HG02938 (cell line): Measurements from ENCODE around the gene AFTPH.

Source experiments
- ATAC-seq: cut with Tn5 transposase; IDR thresholded peaks from one replicate; pipeline ENCODE4 v1.9.1; 2021; ENCODE audit warnings: mild to moderate bottlenecking, moderate library complexity; ENCODE audit not compliant: unreplicated experiment

Gene AFTPH

GRCh38 chr2:64629329-64629781, 105.2 kb downstream of the AFTPH start:
- no peak for ATAC-seq

- no peak for ATAC-seq
Measured at GRCh38 chr2:64629875-64630274, 105.7 kb downstream of the AFTPH start.

GRCh38 chr2:64630752-64631151, 106.6 kb downstream of the AFTPH start:
- ATAC-seq: no peak

GRCh38 chr2:64631771-64632170, 107.6 kb downstream of the AFTPH start:
- ATAC-seq: no peak

GRCh38 chr2:64632835-64633819, 109.0 kb downstream of the AFTPH start:
- ATAC-seq: no peak

- no peak for ATAC-seq
Measured at GRCh38 chr2:64634345-64635267, 110.5 kb downstream of the AFTPH start.

- peak; percentile 64 for ATAC-seq
Measured at GRCh38 chr2:64635976-64636911, 112.1 kb downstream of the AFTPH start.

- peak; percentile 56 for ATAC-seq
Measured at GRCh38 chr2:64637000-64637635, 113.0 kb downstream of the AFTPH start.

- no peak for ATAC-seq
Measured at GRCh38 chr2:64637931-64638330, 113.8 kb downstream of the AFTPH start.

GRCh38 chr2:64638502-64639120, 114.5 kb downstream of the AFTPH start:
- ATAC-seq: no peak

- no peak for ATAC-seq
Measured at GRCh38 chr2:64639691-64640090, 115.6 kb downstream of the AFTPH start.

- no peak for ATAC-seq
Measured at GRCh38 chr2:64640153-64641044, 116.3 kb downstream of the AFTPH start.

- no peak for ATAC-seq
Measured at GRCh38 chr2:64641599-64641998, 117.5 kb downstream of the AFTPH start.
